GM23338 (cell line): ENCODE data around the gene CCN2. TPM values are rescaled to one million over a fixed set of nuclear protein-coding genes. Genes with fewer than 3 reads are reported as not detected.

Experiments used
- CREB1 ChIP-seq: fragments of 250-450 bp; sonication (Bioruptor Pico); IDR thresholded peaks from 2 replicates; pipeline ENCODE4 v1.5.0; 2020; ENCODE audit warnings: low read depth, mild to moderate bottlenecking, moderate library complexity
- EZH2 ChIP-seq: fragments of 200-600 bp; sonication (generic); IDR thresholded peaks from one replicate; pipeline ENCODE4 v1.8.0; 2017; ENCODE audit warnings: antibody characterized with exemption, mild to moderate bottlenecking, low read depth; ENCODE audit not compliant: unreplicated experiment
- EZH2phosphoT487 ChIP-seq: fragments of 200-600 bp; sonication (generic); IDR thresholded peaks from one replicate; pipeline ENCODE4 v1.8.1; 2018; ENCODE audit warnings: antibody characterized with exemption; ENCODE audit not compliant: unreplicated experiment
- NANOG ChIP-seq: IDR thresholded peaks from 2 replicates; pipeline ENCODE4 v1.6.1; 2016; ENCODE audit warnings: antibody characterized with exemption, borderline replicate concordance
- STAT1 ChIP-seq: IDR thresholded peaks from one replicate; pipeline ENCODE4 v1.6.1; 2016; ENCODE audit warnings: antibody characterized with exemption; ENCODE audit not compliant: unreplicated experiment
- ZNF114 ChIP-seq: fragments of 250-450 bp; sonication (Bioruptor Pico); IDR thresholded peaks from 2 replicates; pipeline ENCODE4 v1.5.0; 2020; ENCODE audit warnings: mild to moderate bottlenecking, moderate library complexity
- ZNF331 ChIP-seq: fragments of 250-450 bp; sonication (Bioruptor Pico); IDR thresholded peaks from 2 replicates; pipeline ENCODE4 v1.5.0; 2020; ENCODE audit warnings: low read depth, mild to moderate bottlenecking, moderate library complexity
- polyA plus RNA-seq: library from polyadenylated mRNA; unstranded; fragments of >200 nt; fragmentation: Nextera tagmentation; extraction: Ambion mirVana; gene quantifications from 2 replicates; pipeline ENCODE4 v1.2.1, GENCODE V29; 2016
- total RNA-seq: library from RNA; depleted of rRNA; stranded (reverse); fragments of >200 nt; shearing (Covaris generic); gene quantifications from 2 replicates; pipeline ENCODE4 v1.2.3, GENCODE V29; 2014
- TF ChIP-seq, protein P1 (sequence below): fragments of 250-450 bp; sonication (Bioruptor Pico); IDR thresholded peaks from 2 replicates; pipeline ENCODE4 v1.5.0; 2020; ENCODE audit warnings: mild to moderate bottlenecking, moderate library complexity
- TF ChIP-seq, protein P2 (sequence below): IDR thresholded peaks from 2 replicates; pipeline ENCODE4 v1.6.1; 2016; ENCODE audit warnings: antibody characterized with exemption
- TF ChIP-seq, protein P3 (sequence below), 2 experiments: fragments of 200-600 bp in 1 of 2; sonication (generic) in 1 of 2; conservative IDR thresholded peaks; 2 replicates each; pipeline versions ENCODE4 v1.5.1 to v1.6.1; 2016 to 2017; ENCODE audit warnings: antibody characterized with exemption in 2 of 2, low read depth in 2 of 2, mild to moderate bottlenecking in 2 of 2, moderate library complexity in 1 of 2

The CCN2 gene
- total and polyA plus RNA-seq, 2 experiments from 2014 or later: 128 to 159 TPM

DNA sequence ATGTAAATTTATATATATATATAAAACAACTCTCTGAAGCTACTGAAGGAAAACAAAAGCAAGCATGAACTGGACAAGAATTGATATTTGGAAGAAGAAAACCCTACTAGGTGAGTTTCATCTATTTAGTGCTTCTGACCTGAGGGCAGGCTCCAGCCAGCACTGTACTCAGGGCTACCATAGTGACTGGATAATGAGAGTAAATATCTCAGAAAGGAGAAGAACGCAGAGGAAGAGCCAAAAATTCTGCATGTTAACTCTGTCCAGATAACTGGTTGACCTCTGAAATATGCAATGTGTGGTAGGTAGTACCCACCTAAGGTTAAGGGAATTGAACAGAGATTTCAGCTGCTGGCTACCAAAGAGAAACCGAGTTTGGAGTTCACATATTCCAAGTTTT is 41.4 kb upstream of the CCN2 start (continued):
- TF ChIP-seq, protein P1, sequence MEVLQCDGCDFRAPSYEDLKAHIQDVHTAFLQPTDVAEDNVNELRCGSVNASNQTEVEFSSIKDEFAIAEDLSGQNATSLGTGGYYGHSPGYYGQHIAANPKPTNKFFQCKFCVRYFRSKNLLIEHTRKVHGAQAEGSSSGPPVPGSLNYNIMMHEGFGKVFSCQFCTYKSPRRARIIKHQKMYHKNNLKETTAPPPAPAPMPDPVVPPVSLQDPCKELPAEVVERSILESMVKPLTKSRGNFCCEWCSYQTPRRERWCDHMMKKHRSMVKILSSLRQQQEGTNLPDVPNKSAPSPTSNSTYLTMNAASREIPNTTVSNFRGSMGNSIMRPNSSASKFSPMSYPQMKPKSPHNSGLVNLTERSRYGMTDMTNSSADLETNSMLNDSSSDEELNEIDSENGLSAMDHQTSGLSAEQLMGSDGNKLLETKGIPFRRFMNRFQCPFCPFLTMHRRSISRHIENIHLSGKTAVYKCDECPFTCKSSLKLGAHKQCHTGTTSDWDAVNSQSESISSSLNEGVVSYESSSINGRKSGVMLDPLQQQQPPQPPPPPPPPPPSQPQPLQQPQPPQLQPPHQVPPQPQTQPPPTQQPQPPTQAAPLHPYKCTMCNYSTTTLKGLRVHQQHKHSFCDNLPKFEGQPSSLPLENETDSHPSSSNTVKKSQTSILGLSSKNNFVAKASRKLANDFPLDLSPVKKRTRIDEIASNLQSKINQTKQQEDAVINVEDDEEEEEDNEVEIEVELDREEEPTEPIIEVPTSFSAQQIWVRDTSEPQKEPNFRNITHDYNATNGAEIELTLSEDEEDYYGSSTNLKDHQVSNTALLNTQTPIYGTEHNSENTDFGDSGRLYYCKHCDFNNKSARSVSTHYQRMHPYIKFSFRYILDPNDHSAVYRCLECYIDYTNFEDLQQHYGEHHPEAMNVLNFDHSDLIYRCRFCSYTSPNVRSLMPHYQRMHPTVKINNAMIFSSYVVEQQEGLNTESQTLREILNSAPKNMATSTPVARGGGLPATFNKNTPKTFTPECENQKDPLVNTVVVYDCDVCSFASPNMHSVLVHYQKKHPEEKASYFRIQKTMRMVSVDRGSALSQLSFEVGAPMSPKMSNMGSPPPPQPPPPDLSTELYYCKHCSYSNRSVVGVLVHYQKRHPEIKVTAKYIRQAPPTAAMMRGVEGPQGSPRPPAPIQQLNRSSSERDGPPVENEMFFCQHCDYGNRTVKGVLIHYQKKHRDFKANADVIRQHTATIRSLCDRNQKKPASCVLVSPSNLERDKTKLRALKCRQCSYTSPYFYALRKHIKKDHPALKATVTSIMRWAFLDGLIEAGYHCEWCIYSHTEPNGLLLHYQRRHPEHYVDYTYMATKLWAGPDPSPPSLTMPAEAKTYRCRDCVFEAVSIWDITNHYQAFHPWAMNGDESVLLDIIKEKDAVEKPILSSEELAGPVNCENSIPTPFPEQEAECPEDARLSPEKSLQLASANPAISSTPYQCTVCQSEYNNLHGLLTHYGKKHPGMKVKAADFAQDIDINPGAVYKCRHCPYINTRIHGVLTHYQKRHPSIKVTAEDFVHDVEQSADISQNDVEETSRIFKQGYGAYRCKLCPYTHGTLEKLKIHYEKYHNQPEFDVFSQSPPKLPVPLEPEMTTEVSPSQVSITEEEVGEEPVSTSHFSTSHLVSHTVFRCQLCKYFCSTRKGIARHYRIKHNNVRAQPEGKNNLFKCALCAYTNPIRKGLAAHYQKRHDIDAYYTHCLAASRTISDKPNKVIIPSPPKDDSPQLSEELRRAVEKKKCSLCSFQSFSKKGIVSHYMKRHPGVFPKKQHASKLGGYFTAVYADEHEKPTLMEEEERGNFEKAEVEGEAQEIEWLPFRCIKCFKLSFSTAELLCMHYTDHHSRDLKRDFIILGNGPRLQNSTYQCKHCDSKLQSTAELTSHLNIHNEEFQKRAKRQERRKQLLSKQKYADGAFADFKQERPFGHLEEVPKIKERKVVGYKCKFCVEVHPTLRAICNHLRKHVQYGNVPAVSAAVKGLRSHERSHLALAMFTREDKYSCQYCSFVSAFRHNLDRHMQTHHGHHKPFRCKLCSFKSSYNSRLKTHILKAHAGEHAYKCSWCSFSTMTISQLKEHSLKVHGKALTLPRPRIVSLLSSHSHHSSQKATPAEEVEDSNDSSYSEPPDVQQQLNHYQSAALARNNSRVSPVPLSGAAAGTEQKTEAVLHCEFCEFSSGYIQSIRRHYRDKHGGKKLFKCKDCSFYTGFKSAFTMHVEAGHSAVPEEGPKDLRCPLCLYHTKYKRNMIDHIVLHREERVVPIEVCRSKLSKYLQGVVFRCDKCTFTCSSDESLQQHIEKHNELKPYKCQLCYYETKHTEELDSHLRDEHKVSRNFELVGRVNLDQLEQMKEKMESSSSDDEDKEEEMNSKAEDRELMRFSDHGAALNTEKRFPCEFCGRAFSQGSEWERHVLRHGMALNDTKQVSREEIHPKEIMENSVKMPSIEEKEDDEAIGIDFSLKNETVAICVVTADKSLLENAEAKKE (CRISPR knock-in tag): no peak
- TF ChIP-seq EZH2phosphoT487: no peak
- no peak for TF ChIP-seq NANOG
- no peak for TF ChIP-seq ZNF114 (CRISPR knock-in tag)
- TF ChIP-seq EZH2: no peak
- TF ChIP-seq STAT1: no peak
- TF ChIP-seq ZNF331 (CRISPR knock-in tag): no peak
- TF ChIP-seq, protein P2, sequence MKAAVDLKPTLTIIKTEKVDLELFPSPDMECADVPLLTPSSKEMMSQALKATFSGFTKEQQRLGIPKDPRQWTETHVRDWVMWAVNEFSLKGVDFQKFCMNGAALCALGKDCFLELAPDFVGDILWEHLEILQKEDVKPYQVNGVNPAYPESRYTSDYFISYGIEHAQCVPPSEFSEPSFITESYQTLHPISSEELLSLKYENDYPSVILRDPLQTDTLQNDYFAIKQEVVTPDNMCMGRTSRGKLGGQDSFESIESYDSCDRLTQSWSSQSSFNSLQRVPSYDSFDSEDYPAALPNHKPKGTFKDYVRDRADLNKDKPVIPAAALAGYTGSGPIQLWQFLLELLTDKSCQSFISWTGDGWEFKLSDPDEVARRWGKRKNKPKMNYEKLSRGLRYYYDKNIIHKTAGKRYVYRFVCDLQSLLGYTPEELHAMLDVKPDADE: no peak
- no peak for TF ChIP-seq CREB1 (CRISPR knock-in tag)
- TF ChIP-seq, protein P3, sequence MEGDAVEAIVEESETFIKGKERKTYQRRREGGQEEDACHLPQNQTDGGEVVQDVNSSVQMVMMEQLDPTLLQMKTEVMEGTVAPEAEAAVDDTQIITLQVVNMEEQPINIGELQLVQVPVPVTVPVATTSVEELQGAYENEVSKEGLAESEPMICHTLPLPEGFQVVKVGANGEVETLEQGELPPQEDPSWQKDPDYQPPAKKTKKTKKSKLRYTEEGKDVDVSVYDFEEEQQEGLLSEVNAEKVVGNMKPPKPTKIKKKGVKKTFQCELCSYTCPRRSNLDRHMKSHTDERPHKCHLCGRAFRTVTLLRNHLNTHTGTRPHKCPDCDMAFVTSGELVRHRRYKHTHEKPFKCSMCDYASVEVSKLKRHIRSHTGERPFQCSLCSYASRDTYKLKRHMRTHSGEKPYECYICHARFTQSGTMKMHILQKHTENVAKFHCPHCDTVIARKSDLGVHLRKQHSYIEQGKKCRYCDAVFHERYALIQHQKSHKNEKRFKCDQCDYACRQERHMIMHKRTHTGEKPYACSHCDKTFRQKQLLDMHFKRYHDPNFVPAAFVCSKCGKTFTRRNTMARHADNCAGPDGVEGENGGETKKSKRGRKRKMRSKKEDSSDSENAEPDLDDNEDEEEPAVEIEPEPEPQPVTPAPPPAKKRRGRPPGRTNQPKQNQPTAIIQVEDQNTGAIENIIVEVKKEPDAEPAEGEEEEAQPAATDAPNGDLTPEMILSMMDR (conservative IDR thresholded peaks at IDR 0.05; ENCODE audit: low read depth in 2 of 2): no peak
